GM23338 (cell line): ENCODE results near the gene WNT5B. TPM values are rescaled to one million over a fixed set of nuclear protein-coding genes. Genes with fewer than 3 reads are reported as not detected.
"Not testable (repeated sequence)": the region's sequence is repeated elsewhere in the genome, so short reads cannot be mapped to it uniquely, and the experiment has no call there.

ENCODE experiments used
- ATAC-seq: fragments of 200-7000 bp; cut with Tn5 transposase; 3 replicates; pipeline ENCODE4 v1.9.1; 2020
- DNase-seq: peaks from one replicate; pipeline ENCODE4 v3.0.0-alpha.2; 2015; ENCODE audit warnings: low spot score
- H2AFZ ChIP-seq: fragments of 200-600 bp; sonication (generic); 2 replicates; pipeline ENCODE4 v1.8.0; 2016; ENCODE audit warnings: antibody characterized with exemption, mild to moderate bottlenecking, moderate library complexity
- H3F3A ChIP-seq: fragments of 200-600 bp; sonication (generic); replicated peaks from 2 replicates; pipeline ENCODE4 v1.8.0; 2017; ENCODE audit warnings: antibody characterized with exemption, mixed run types, low read depth
- H3K27ac ChIP-seq: fragments of 200-600 bp; sonication (generic); 2 replicates; pipeline ENCODE4 v1.6.1; 2016; ENCODE audit warnings: low read depth
- H3K27me3 ChIP-seq: fragments of 200-600 bp; sonication (generic); 2 replicates; pipeline ENCODE4 v1.8.0; 2016; ENCODE audit warnings: mild to moderate bottlenecking, mixed run types, moderate library complexity; ENCODE audit not compliant: insufficient read depth
- H3K36me3 ChIP-seq: fragments of 200-600 bp; sonication (generic); 2 replicates; pipeline ENCODE4 v1.8.0; 2016; ENCODE audit warnings: mild to moderate bottlenecking; ENCODE audit not compliant: insufficient read depth
- H3K4me1 ChIP-seq: fragments of 200-600 bp; sonication (generic); 2 replicates; pipeline ENCODE4 v1.8.0; 2016; ENCODE audit warnings: mild to moderate bottlenecking, moderate library complexity; ENCODE audit not compliant: insufficient read depth
- H3K4me2 ChIP-seq: fragments of 200-600 bp; sonication (generic); 2 replicates; pipeline ENCODE4 v1.7.1; 2017; ENCODE audit warnings: mixed run types
- H3K4me3 ChIP-seq: fragments of 200-600 bp; sonication (generic); 2 replicates; pipeline ENCODE4 v1.6.1; 2016; ENCODE audit warnings: mixed run types
- H3K79me2 ChIP-seq: fragments of 200-600 bp; sonication (generic); replicated peaks from 2 replicates; pipeline ENCODE4 v1.8.0; 2017; ENCODE audit warnings: mild to moderate bottlenecking; ENCODE audit not compliant: insufficient read depth
- H3K9me2 ChIP-seq: fragments of 200-600 bp; sonication (generic); 2 replicates; pipeline ENCODE4 v1.8.0; 2017; ENCODE audit not compliant: insufficient read depth
- H4K20me1 ChIP-seq: fragments of 200-600 bp; sonication (generic); replicated peaks from 2 replicates; pipeline ENCODE4 v1.8.0; 2017; ENCODE audit warnings: mild to moderate bottlenecking; ENCODE audit not compliant: insufficient read depth
- H3K27ac Mint-ChIP-seq: 2 replicates; pipeline ENCODE4 v1.8.0; 2020; ENCODE audit warnings: inconsistent platforms, mild to moderate bottlenecking, moderate library complexity, mixed read lengths
- H3K27me3 Mint-ChIP-seq: 3 replicates; pipeline ENCODE4 v1.8.0; 2022; ENCODE audit warnings: low read depth, mild to moderate bottlenecking, moderate library complexity, mixed read lengths, inconsistent platforms; ENCODE audit not compliant: insufficient read depth, poor library complexity
- H3K36me3 Mint-ChIP-seq: 3 replicates; pipeline ENCODE4 v1.8.0; 2021; ENCODE audit warnings: low read depth, mild to moderate bottlenecking, inconsistent platforms, moderate library complexity, mixed read lengths
- H3K4me1 Mint-ChIP-seq: 3 replicates; pipeline ENCODE4 v1.8.0; 2020; ENCODE audit warnings: mild to moderate bottlenecking, inconsistent platforms, mixed read lengths
- H3K4me3 Mint-ChIP-seq: 3 replicates; pipeline ENCODE4 v1.8.0; 2021; ENCODE audit warnings: moderate library complexity, mild to moderate bottlenecking, inconsistent platforms, mixed read lengths
- H3K9me3 Mint-ChIP-seq: 3 replicates; pipeline ENCODE4 v1.8.0; 2020; ENCODE audit warnings: moderate library complexity, mild to moderate bottlenecking, inconsistent platforms, mixed read lengths
- CREB1 ChIP-seq: fragments of 250-450 bp; sonication (Bioruptor Pico); IDR thresholded peaks from 2 replicates; pipeline ENCODE4 v1.5.0; 2020; ENCODE audit warnings: low read depth, mild to moderate bottlenecking, moderate library complexity
- CTCF ChIP-seq, 2 experiments: fragments of 200-600 bp in 1 of 2; sonication (generic) in 1 of 2; conservative IDR thresholded peaks; 2 replicates each; pipeline versions ENCODE4 v1.5.1 to v1.6.1; 2016 to 2017; ENCODE audit warnings: antibody characterized with exemption in 2 of 2, low read depth in 2 of 2, mild to moderate bottlenecking in 2 of 2, moderate library complexity in 1 of 2
- ETS1 ChIP-seq: IDR thresholded peaks from 2 replicates; pipeline ENCODE4 v1.6.1; 2016; ENCODE audit warnings: antibody characterized with exemption
- JUNB ChIP-seq: IDR thresholded peaks from one replicate; pipeline ENCODE4 v1.6.1; 2016; ENCODE audit warnings: antibody characterized with exemption; ENCODE audit not compliant: unreplicated experiment
- POLR2AphosphoS5 ChIP-seq: IDR thresholded peaks from 2 replicates; pipeline ENCODE4 v1.6.1; 2016; ENCODE audit warnings: antibody characterized with exemption, low read depth
- ZNF114 ChIP-seq: fragments of 250-450 bp; sonication (Bioruptor Pico); IDR thresholded peaks from 2 replicates; pipeline ENCODE4 v1.5.0; 2020; ENCODE audit warnings: mild to moderate bottlenecking, moderate library complexity
- ZNF331 ChIP-seq: fragments of 250-450 bp; sonication (Bioruptor Pico); IDR thresholded peaks from 2 replicates; pipeline ENCODE4 v1.5.0; 2020; ENCODE audit warnings: low read depth, mild to moderate bottlenecking, moderate library complexity
- ZNF462 ChIP-seq: fragments of 250-450 bp; sonication (Bioruptor Pico); IDR thresholded peaks from 2 replicates; pipeline ENCODE4 v1.5.0; 2020; ENCODE audit warnings: mild to moderate bottlenecking, moderate library complexity
- polyA plus RNA-seq: library from polyadenylated mRNA; unstranded; fragments of >200 nt; fragmentation: Nextera tagmentation; extraction: Ambion mirVana; gene quantifications from 2 replicates; pipeline ENCODE4 v1.2.1, GENCODE V29; 2016
- total RNA-seq: library from RNA; depleted of rRNA; stranded (reverse); fragments of >200 nt; shearing (Covaris generic); gene quantifications from 2 replicates; pipeline ENCODE4 v1.2.3, GENCODE V29; 2014

WNT5B gene
- total and polyA plus RNA-seq, 2 experiments from 2014 or later = 1.4 to 2.7 TPM

- TF ChIP-seq ZNF462 (no peak), ETS1 (no peak), CREB1 (no peak), JUNB (no peak), POLR2AphosphoS5 (no peak), ZNF331 (CRISPR knock-in tag) (no peak)
Observed at GRCh38 chr12:1595690-1596347, 33.2 kb upstream of the WNT5B start (continued).

GRCh38 chr12:1598757-1599156, 30.3 kb upstream of the WNT5B start:
- H3K36me3 Mint-ChIP-seq = no peaks in the 10 kb centered on the region; the same call in 2 of the 3 replicates
- H3K4me1 Mint-ChIP-seq = peaks cover 7% of the 10 kb centered on the region
- Histone ChIP-seq H4K20me1 (no peaks in the 10 kb centered on the region; the same call in 1 of the 2 replicates), H3K79me2 (no peaks in the 10 kb centered on the region), H3K27me3 (peaks cover 33% of the 10 kb centered on the region), H3K9me2 (no peaks in the 10 kb centered on the region), H2AFZ (no peak overlapping the region), H3K4me3 (no peak overlapping the region), H3K4me1 (peaks cover 6% of the 10 kb centered on the region; the same call in 1 of the 2 replicates), H3K4me2 (no peak overlapping the region), H3K36me3 (no peaks in the 10 kb centered on the region), H3F3A (peaks cover 7% of the 10 kb centered on the region), H3K27ac (no peak overlapping the region)
- TF ChIP-seq ZNF114 = no peak
- no peak for TF ChIP-seq CTCF (conservative IDR thresholded peaks at IDR 0.05; ENCODE audit: low read depth in 2 of 2)
- no peak for TF ChIP-seq JUNB
- H3K4me3 Mint-ChIP-seq = no peak overlapping the region
- no peak for DNase-seq
- H3K27ac Mint-ChIP-seq = no peak overlapping the region
- ATAC-seq = no peak
- peaks cover 37% of the 10 kb centered on the region for H3K27me3 Mint-ChIP-seq
- no peaks in the 10 kb centered on the region for H3K9me3 Mint-ChIP-seq

GRCh38 chr12:1602706-1603105, 26.3 kb upstream of the WNT5B start:
- ATAC-seq, H4K20me1 ChIP-seq, H3K36me3 ChIP-seq, H3F3A ChIP-seq, H3K4me3 Mint-ChIP-seq, H3K27ac ChIP-seq, H3K27ac Mint-ChIP-seq, H3K9me2 ChIP-seq, DNase-seq, H3K4me2 ChIP-seq, H3K79me2 ChIP-seq, H3K4me3 ChIP-seq, H2AFZ ChIP-seq, H3K9me3 Mint-ChIP-seq, H3K36me3 Mint-ChIP-seq: not testable (repeated sequence)
- Mint-ChIP-seq H3K27me3 (peaks cover 42% of the 10 kb centered on the region), H3K4me1 (peaks cover 11% of the 10 kb centered on the region; the same call in 2 of the 3 replicates)
- Histone ChIP-seq H3K27me3 (peaks cover 36% of the 10 kb centered on the region), H3K4me1 (peaks cover 16% of the 10 kb centered on the region)
